HepG2 (cell line): Measurements from ENCODE around the gene B3GALNT2. TPM values are rescaled to one million over a fixed set of nuclear protein-coding genes. Genes with fewer than 3 reads are reported as not detected.

Experiments used
- CEBPG ChIP-seq: IDR thresholded peaks from 2 replicates; pipeline ENCODE4 v1.6.1; 2016
- CENPX ChIP-seq: sonication (generic); formaldehyde crosslinking; IDR thresholded peaks from 2 replicates; pipeline ENCODE4 v1.9.0; 2021; ENCODE audit warnings: mild to moderate bottlenecking, missing genetic modification reagents, moderate library complexity
- CTCF ChIP-seq: sonication (generic); formaldehyde crosslinking; IDR thresholded peaks from 2 replicates; pipeline ENCODE4 v1.5.0; 2020; ENCODE audit warnings: mild to moderate bottlenecking, missing genetic modification reagents, moderate library complexity
- FIP1L1 ChIP-seq: fragments of 200-400 bp; formaldehyde crosslinking; IDR thresholded peaks from 2 replicates; pipeline ENCODE4 v1.6.1; 2018; ENCODE audit warnings: low read depth, mild to moderate bottlenecking, low read length, moderate library complexity, borderline replicate concordance; ENCODE audit not compliant: insufficient read depth
- FOXA3 ChIP-seq: IDR thresholded peaks from 2 replicates; pipeline ENCODE4 v1.6.1; 2016; ENCODE audit warnings: missing genetic modification reagents, missing compliant biosample characterization
- GATAD2A ChIP-seq: IDR thresholded peaks from 2 replicates; pipeline ENCODE4 v1.6.1; 2016
- HHEX ChIP-seq: IDR thresholded peaks from 2 replicates; pipeline ENCODE4 v1.6.1; 2016; ENCODE audit warnings: control low read depth
- HOXA3 ChIP-seq: sonication (generic); formaldehyde crosslinking; IDR thresholded peaks from 2 replicates; pipeline ENCODE4 v1.5.0; 2020; ENCODE audit warnings: missing genetic modification reagents
- IKZF4 ChIP-seq: sonication (generic); formaldehyde crosslinking; IDR thresholded peaks from 2 replicates; pipeline ENCODE4 v1.5.1; 2020; ENCODE audit warnings: borderline replicate concordance, mild to moderate bottlenecking, low read depth, missing genetic modification reagents; ENCODE audit errors: not compliant biosample characterization
- LCORL ChIP-seq, 2 experiments: fragments of 450-650 bp in 1 of 2; sonication (generic) in 1 of 2; formaldehyde crosslinking in 1 of 2; IDR thresholded peaks; 2 replicates each; pipeline versions ENCODE4 v1.5.0 to v1.6.1; 2017 to 2020; ENCODE audit warnings: antibody characterized with exemption in 1 of 2, missing genetic modification reagents in 1 of 2
- LRRFIP1 ChIP-seq: sonication (generic); formaldehyde crosslinking; conservative IDR thresholded peaks from 2 replicates; pipeline ENCODE4 v1.4.0; 2020; ENCODE audit warnings: missing genetic modification reagents
- NFATC3 ChIP-seq: sonication (generic); formaldehyde crosslinking; IDR thresholded peaks from 2 replicates; pipeline ENCODE4 v1.5.1; 2020; ENCODE audit warnings: mild to moderate bottlenecking, missing genetic modification reagents
- NFE2L2 ChIP-seq: fragments of 150-350 bp; IDR thresholded peaks from 2 replicates; pipeline ENCODE4 v1.6.1; 2014; ENCODE audit warnings: low read length
- RAD21 ChIP-seq: fragments of 450-650 bp; formaldehyde crosslinking; IDR thresholded peaks from 2 replicates; pipeline ENCODE4 v1.5.0; 2020; ENCODE audit warnings: mild to moderate bottlenecking
- RXRA ChIP-seq: sonication (generic); formaldehyde crosslinking; IDR thresholded peaks from 2 replicates; pipeline ENCODE4 v1.5.1; 2020; ENCODE audit warnings: missing genetic modification reagents
- SALL1 ChIP-seq: sonication (generic); formaldehyde crosslinking; IDR thresholded peaks from 2 replicates; pipeline ENCODE4 v1.8.0; 2022; ENCODE audit warnings: mild to moderate bottlenecking, missing genetic modification reagents
- SMC3 ChIP-seq: IDR thresholded peaks from 2 replicates; pipeline ENCODE4 v1.6.1; 2011; ENCODE audit warnings: low read length, improper control_type of control experiment
- TBP ChIP-seq: sonication (generic); formaldehyde crosslinking; IDR thresholded peaks from 2 replicates; pipeline ENCODE4 v1.5.0; 2020; ENCODE audit warnings: missing genetic modification reagents
- TRIM24 ChIP-seq: sonication (generic); formaldehyde crosslinking; IDR thresholded peaks from 2 replicates; pipeline ENCODE4 v1.8.0; 2022; ENCODE audit warnings: mild to moderate bottlenecking, missing genetic modification reagents
- ZGPAT ChIP-seq: IDR thresholded peaks from 2 replicates; pipeline ENCODE4 v1.6.1; 2016; ENCODE audit warnings: mild to moderate bottlenecking
- ZMAT5 ChIP-seq: sonication (generic); formaldehyde crosslinking; IDR thresholded peaks from 2 replicates; pipeline ENCODE4 v1.5.0; 2020; ENCODE audit warnings: mild to moderate bottlenecking, low read depth, missing genetic modification reagents, borderline replicate concordance
- ZNF282 ChIP-seq: fragments of 450-650 bp; IDR thresholded peaks from 2 replicates; pipeline ENCODE4 v1.6.1; 2018; ENCODE audit not compliant: partially characterized antibody
- ZNF292 ChIP-seq: sonication (generic); formaldehyde crosslinking; IDR thresholded peaks from 2 replicates; pipeline ENCODE4 v1.8.1; 2022; ENCODE audit warnings: mild to moderate bottlenecking, low read depth, missing genetic modification reagents, borderline replicate concordance
- polyA plus RNA-seq, 8 experiments: library from polyadenylated mRNA; depleted of rRNA in 3 of 8; stranded (reverse) in 7 of 8; unstranded in 1 of 8; fragments of >200 nt; fragmentation: Illumina TruSeq in 4 of 8; extraction: Trizol in 4 of 8; gene quantifications; 2 replicates each; pipeline versions ENCODE4 v1.2.1 to v1.2.3, GENCODE V29; 2011 to 2016; ENCODE audit warnings: low read depth in 4 of 8, missing spikeins in 1 of 8, mixed read lengths in 1 of 8; ENCODE audit not compliant: insufficient read depth in 1 of 8
- total RNA-seq, 5 experiments: library from RNA; depleted of rRNA; stranded (reverse); fragments of >200 nt; fragmentation: Illumina TruSeq; extraction: Trizol; gene quantifications; 2 replicates each; pipeline ENCODE4 v1.2.3, GENCODE V29; 2016; ENCODE audit warnings: low read depth in 1 of 5

B3GALNT2 gene
- total and polyA plus RNA-seq, 2 of the 13 experiments (the other 11 are each of a cell fraction or from before 2014, with no cell fraction given), result 16.5 to 28.9 TPM

GRCh38 chr1:235415008-235415904, 89.0 kb downstream of the B3GALNT2 start (continued):
- TF ChIP-seq FIP1L1 (no peak), FOXA3 (CRISPR knock-in tag) (peak; percentile 47; the same call in 1 of the 2 replicates), IKZF4 (no peak), NFATC3 (no peak), TRIM24 (CRISPR knock-in tag) (no peak), RXRA (CRISPR knock-in tag) (no peak), RAD21 (CRISPR knock-in tag) (peak; percentile 71), CEBPG (CRISPR knock-in tag) (no peak), SALL1 (CRISPR knock-in tag) (peak; percentile 34; the same call in 1 of the 2 replicates), NFE2L2 (no peak), LCORL (IDR thresholded peaks at IDR 0.05) (no peak), LCORL (CRISPR knock-in tag; IDR thresholded peaks at IDR 0.05) (no peak), LRRFIP1 (CRISPR knock-in tag) (no peak), ZNF282 (no peak), HHEX (CRISPR knock-in tag) (no peak), ZNF292 (CRISPR knock-in tag) (no peak), CTCF (CRISPR knock-in tag) (peak; percentile 77), ZGPAT (CRISPR knock-in tag) (no peak; the same call in 1 of the 2 replicates), HOXA3 (CRISPR knock-in tag) (peak; percentile 26; the same call in 1 of the 2 replicates), CENPX (CRISPR knock-in tag) (no peak), TBP (no peak), ZMAT5 (CRISPR knock-in tag) (no peak), GATAD2A (CRISPR knock-in tag) (peak; percentile 46; the same call in 1 of the 2 replicates), SMC3 (peak; percentile 97)
